ENCODE results near the gene GALNT9. TPM values are rescaled to one million over a fixed set of nuclear protein-coding genes. Genes with fewer than 3 reads are reported as not detected.

GALNT9 gene
- total RNA-seq, 1 experiment from 2014 or later: not detected

DNA sequence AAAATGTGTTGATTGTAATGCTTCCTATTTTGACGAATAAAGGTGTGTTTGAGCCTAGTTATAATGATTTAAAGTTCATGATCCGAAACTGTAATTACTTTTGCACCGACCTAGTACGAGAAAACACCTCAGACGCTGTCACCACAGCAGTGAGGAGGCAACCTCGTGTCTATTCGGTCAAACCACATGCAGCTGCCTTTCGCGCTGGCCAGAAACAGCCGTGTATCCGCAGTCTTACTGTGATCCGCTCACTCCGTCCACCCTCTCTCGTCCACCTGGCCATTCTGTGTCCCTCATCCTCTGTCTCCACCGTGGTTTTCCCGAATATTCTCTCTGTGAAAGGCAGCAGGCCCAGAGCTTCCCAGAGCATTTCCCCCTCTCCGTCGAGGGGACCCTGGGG, 118.1 kb downstream of the GALNT9 start:
- Histone ChIP-seq H3K9me3 (ENCODE audit: low read length) (no peaks in the 10 kb centered on the region), H3K4me2 (ENCODE audit: low read depth, low read length, poor library complexity, severe bottlenecking) (no peak overlapping the region), H3K9ac (ENCODE audit: low read length) (no peak overlapping the region), H3K9me2 (replicated peaks; ENCODE audit: insufficient read depth, low read length) (no peaks in the 10 kb centered on the region), H2AFZ (ENCODE audit: low read length) (no peak overlapping the region), H3K36me3 (ENCODE audit: insufficient read depth, low read length) (no peaks in the 10 kb centered on the region), H3K4me3 (ENCODE audit: low read length) (no peak overlapping the region), H3K4me1 (ENCODE audit: low read length) (no peaks in the 10 kb centered on the region), H3K79me2 (ENCODE audit: low read length) (no peaks in the 10 kb centered on the region), H3K27ac (ENCODE audit: low read length) (no peak overlapping the region), H4K20me1 (ENCODE audit: insufficient read depth, low read depth, low read length) (no peaks in the 10 kb centered on the region), H3K27me3 (ENCODE audit: low read length) (no peaks in the 10 kb centered on the region)
- DNase-seq: no peak

DNA sequence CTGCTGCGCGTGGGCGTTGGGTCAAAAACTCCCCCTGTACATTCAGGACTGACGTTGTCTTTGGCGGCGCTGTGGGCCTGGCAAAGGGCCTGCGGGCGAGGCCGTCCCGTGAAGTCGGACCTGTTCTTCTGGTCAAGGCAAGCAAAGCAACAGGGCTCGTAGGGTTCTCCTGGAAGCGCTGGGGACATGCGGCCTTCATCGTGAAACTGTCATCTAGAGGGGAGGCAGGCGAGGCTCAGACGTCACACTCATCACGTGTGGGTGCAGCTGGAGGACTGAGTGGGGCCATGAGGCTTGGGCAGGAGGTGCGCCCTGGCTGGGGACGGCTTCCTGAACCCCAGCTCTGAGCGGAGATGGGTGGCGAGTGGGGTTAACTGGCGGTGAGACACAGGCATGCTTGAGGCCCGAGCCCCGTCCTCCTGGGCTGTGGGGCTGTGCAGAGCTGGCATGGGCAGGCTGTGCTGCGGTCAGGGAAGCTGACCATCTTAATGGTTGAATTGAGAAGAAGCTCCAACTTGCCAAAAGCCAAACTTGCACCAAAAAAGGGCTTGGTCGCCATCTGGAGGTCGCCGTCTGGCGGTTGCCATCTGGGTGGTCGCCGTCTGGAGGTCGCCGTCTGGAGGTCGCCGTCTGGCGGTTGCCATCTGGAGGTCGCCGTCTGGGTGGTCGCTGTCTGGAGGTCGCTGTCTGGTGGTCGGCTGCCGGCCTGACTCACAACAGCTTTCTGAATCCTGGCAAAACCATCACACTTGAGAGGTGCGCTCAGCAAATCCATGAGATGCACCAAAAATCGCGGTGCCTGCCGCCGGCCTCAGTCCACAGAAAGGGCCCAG, 119.0 kb downstream of the GALNT9 start:
- no peaks in the 10 kb centered on the region for H3K4me1 ChIP-seq (ENCODE audit: low read length)
- H3K27me3 ChIP-seq (ENCODE audit: low read length): no peaks in the 10 kb centered on the region
- DNase-seq: no peak
- no peaks in the 10 kb centered on the region for H3K79me2 ChIP-seq (ENCODE audit: low read length)
- H3K9me3 ChIP-seq (ENCODE audit: low read length): no peaks in the 10 kb centered on the region
- H3K27ac ChIP-seq (ENCODE audit: low read length): no peak overlapping the region
- no peak overlapping the region for H3K4me2 ChIP-seq (ENCODE audit: low read depth, low read length, poor library complexity, severe bottlenecking)
- no peaks in the 10 kb centered on the region for H3K36me3 ChIP-seq (ENCODE audit: insufficient read depth, low read length)
- H3K4me3 ChIP-seq (ENCODE audit: low read length): no peak overlapping the region
- H3K9me2 ChIP-seq (replicated peaks; ENCODE audit: insufficient read depth, low read length): no peaks in the 10 kb centered on the region
- H3K9ac ChIP-seq (ENCODE audit: low read length): no peak overlapping the region
- no peaks in the 10 kb centered on the region for H4K20me1 ChIP-seq (ENCODE audit: insufficient read depth, low read depth, low read length)
- no peak overlapping the region for H2AFZ ChIP-seq (ENCODE audit: low read length)

DNA sequence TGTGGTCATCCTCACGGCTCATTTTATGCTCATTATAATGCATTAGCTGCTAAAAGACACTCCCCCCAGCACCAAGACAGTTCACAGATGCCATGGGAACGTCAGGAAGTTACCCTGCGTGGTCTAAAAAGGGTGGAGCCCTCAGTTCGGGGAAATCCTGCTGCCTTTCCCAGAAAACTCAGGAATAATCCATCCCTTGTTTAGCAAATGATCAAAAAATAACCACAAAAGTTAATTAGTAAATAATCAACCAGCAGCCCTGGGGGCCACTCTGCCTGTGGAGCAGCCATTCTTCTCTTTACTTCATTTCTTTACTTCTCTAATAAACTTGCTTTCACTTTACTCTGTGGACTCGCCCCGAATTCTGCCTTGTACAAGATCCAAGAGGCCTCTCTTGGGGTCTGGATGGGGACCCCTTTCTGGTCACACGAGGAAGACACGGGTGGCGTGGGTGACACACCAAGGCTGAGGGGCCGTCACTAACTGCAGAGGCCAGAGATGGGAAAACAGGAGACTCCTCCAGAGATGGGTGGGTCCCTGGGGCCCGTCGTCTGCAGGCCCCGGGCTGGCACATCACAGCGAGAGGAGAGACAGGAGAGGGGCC, 119.7 kb downstream of the GALNT9 start:
- no peak overlapping the region for H3K4me2 ChIP-seq (ENCODE audit: low read depth, low read length, poor library complexity, severe bottlenecking)
- H2AFZ ChIP-seq (ENCODE audit: low read length): no peak overlapping the region
- H3K79me2 ChIP-seq (ENCODE audit: low read length): no peaks in the 10 kb centered on the region
- H3K4me3 ChIP-seq (ENCODE audit: low read length): no peak overlapping the region
- no peaks in the 10 kb centered on the region for H3K9me2 ChIP-seq (replicated peaks; ENCODE audit: insufficient read depth, low read length)
- no peaks in the 10 kb centered on the region for H3K27me3 ChIP-seq (ENCODE audit: low read length)
- DNase-seq: no peak
- H4K20me1 ChIP-seq (ENCODE audit: insufficient read depth, low read depth, low read length): no peaks in the 10 kb centered on the region
- H3K9ac ChIP-seq (ENCODE audit: low read length): no peak overlapping the region
- no peaks in the 10 kb centered on the region for H3K9me3 ChIP-seq (ENCODE audit: low read length)
- H3K27ac ChIP-seq (ENCODE audit: low read length): no peak overlapping the region
- H3K36me3 ChIP-seq (ENCODE audit: insufficient read depth, low read length): no peaks in the 10 kb centered on the region
- H3K4me1 ChIP-seq (ENCODE audit: low read length): no peaks in the 10 kb centered on the region

DNA sequence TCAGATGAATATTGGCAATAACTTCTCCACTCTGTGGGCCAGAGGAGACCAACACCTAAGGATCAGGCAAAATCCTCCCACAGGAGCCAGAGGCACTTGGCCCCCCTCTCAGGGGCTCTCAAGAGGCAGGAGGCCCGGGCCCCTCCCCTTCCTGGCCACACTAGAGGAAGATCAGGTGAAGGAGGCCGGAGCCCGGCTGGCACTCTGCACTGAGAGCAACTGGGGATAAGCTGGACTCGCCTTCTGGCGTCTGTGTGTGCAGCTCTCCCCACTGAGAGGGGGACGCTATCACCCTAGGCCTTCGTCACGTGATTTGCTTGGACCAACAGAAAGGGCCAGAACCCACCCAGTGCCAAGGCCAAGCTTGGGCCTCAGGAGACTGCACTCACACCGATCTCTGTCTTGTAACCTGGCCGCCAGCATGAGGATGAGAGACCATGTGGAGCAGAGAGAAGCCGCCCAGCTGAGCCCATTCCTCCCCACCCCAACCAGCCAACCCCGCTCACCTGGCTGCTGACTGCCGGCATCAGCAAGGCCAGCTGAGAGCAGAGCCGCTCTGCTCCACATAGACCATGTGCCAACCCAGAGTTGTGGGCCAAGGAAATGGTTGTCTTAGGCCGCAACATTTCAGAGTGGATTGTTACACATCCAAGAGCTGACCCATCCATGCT, 121.1 kb downstream of the GALNT9 start:
- H3K9me3 ChIP-seq (ENCODE audit: low read length): no peaks in the 10 kb centered on the region
- H3K27me3 ChIP-seq (ENCODE audit: low read length): no peaks in the 10 kb centered on the region
- no peaks in the 10 kb centered on the region for H3K79me2 ChIP-seq (ENCODE audit: low read length)
- DNase-seq: no peak
- no peak overlapping the region for H3K4me3 ChIP-seq (ENCODE audit: low read length)
- H3K9ac ChIP-seq (ENCODE audit: low read length): no peak overlapping the region
- no peaks in the 10 kb centered on the region for H3K4me1 ChIP-seq (ENCODE audit: low read length)
- no peaks in the 10 kb centered on the region for H4K20me1 ChIP-seq (ENCODE audit: insufficient read depth, low read depth, low read length)
- no peak overlapping the region for H2AFZ ChIP-seq (ENCODE audit: low read length)
- H3K4me2 ChIP-seq (ENCODE audit: low read depth, low read length, poor library complexity, severe bottlenecking): no peak overlapping the region
- no peaks in the 10 kb centered on the region for H3K36me3 ChIP-seq (ENCODE audit: insufficient read depth, low read length)
- no peak overlapping the region for H3K27ac ChIP-seq (ENCODE audit: low read length)
- no peaks in the 10 kb centered on the region for H3K9me2 ChIP-seq (replicated peaks; ENCODE audit: insufficient read depth, low read length)

DNA sequence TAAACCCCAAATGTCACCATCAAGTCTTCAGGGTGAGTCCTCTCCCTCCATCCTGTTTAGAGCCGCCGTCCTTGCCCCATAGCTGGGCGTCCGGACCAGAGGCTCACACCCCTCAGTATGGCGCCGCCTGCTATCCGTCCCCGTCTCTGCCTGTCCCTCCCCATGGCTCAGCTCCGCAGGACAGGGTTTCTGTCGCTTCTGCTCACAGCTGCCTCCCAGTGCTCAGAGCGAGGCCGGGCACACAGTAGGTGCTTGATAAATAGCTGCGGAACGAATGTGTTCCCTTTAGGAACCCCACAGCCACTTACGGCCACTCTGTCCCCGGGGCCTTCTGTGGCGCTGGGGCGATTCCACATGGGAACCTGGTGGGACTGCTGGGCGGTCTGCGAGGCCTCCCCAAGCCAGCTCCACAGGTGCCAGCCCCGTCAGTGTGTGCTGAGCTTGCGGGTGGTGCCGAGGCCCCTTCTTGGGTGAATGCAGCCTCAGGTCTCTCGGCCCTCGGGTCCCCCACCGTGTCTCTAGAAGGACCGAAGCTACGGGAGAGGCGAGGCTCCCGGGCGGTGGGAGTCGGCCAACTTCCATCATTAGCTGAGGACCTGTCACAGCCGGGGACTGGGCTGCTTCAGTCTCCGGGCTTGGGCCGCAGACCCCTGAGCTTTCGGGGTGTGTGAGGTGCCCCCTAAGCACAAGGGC, 122.2 kb downstream of the GALNT9 start:
- H3K36me3 ChIP-seq (ENCODE audit: insufficient read depth, low read length): no peaks in the 10 kb centered on the region
- no peak overlapping the region for H3K4me2 ChIP-seq (ENCODE audit: low read depth, low read length, poor library complexity, severe bottlenecking)
- H2AFZ ChIP-seq (ENCODE audit: low read length): no peak overlapping the region
- no peaks in the 10 kb centered on the region for H4K20me1 ChIP-seq (ENCODE audit: insufficient read depth, low read depth, low read length)
- H3K27me3 ChIP-seq (ENCODE audit: low read length): no peaks in the 10 kb centered on the region
- no peaks in the 10 kb centered on the region for H3K4me1 ChIP-seq (ENCODE audit: low read length)
- no peak overlapping the region for H3K27ac ChIP-seq (ENCODE audit: low read length)
- DNase-seq: no peak
- no peaks in the 10 kb centered on the region for H3K79me2 ChIP-seq (ENCODE audit: low read length)
- H3K9me3 ChIP-seq (ENCODE audit: low read length): no peaks in the 10 kb centered on the region
- no peaks in the 10 kb centered on the region for H3K9me2 ChIP-seq (replicated peaks; ENCODE audit: insufficient read depth, low read length)
- no peak overlapping the region for H3K4me3 ChIP-seq (ENCODE audit: low read length)
- H3K9ac ChIP-seq (ENCODE audit: low read length): no peak overlapping the region

DNA sequence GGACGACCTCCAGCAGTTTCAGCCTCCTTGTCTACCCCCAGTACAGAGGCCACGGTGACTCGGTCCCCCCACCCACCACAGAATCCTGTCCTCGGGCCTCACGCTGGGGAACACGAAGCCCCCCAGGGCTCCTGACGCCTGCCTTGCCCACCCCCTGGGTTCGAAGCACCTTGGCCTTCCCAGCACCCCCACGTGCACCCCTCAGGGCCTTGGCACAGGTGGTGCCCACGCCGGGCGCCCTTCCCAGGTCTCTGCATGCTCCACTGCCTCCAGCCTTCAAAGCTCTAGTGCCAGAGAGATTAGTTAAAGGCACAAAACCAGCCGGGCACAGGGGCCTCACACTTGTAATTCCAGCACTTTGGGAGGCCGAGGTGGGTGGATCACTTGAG, 123.3 kb downstream of the GALNT9 start:
- Histone ChIP-seq H3K27me3 (ENCODE audit: low read length) (no peaks in the 10 kb centered on the region), H3K4me1 (ENCODE audit: low read length) (no peaks in the 10 kb centered on the region), H2AFZ (ENCODE audit: low read length) (no peak overlapping the region), H3K9me3 (ENCODE audit: low read length) (no peaks in the 10 kb centered on the region), H3K4me3 (ENCODE audit: low read length) (no peak overlapping the region), H3K4me2 (ENCODE audit: low read depth, low read length, poor library complexity, severe bottlenecking) (no peak overlapping the region), H3K27ac (ENCODE audit: low read length) (no peak overlapping the region), H4K20me1 (ENCODE audit: insufficient read depth, low read depth, low read length) (no peaks in the 10 kb centered on the region; the same call in 1 of the 2 replicates), H3K79me2 (ENCODE audit: low read length) (no peaks in the 10 kb centered on the region), H3K9ac (ENCODE audit: low read length) (no peak overlapping the region), H3K9me2 (replicated peaks; ENCODE audit: insufficient read depth, low read length) (no peaks in the 10 kb centered on the region), H3K36me3 (ENCODE audit: insufficient read depth, low read length) (no peaks in the 10 kb centered on the region)
- DNase-seq: no peak

DNA sequence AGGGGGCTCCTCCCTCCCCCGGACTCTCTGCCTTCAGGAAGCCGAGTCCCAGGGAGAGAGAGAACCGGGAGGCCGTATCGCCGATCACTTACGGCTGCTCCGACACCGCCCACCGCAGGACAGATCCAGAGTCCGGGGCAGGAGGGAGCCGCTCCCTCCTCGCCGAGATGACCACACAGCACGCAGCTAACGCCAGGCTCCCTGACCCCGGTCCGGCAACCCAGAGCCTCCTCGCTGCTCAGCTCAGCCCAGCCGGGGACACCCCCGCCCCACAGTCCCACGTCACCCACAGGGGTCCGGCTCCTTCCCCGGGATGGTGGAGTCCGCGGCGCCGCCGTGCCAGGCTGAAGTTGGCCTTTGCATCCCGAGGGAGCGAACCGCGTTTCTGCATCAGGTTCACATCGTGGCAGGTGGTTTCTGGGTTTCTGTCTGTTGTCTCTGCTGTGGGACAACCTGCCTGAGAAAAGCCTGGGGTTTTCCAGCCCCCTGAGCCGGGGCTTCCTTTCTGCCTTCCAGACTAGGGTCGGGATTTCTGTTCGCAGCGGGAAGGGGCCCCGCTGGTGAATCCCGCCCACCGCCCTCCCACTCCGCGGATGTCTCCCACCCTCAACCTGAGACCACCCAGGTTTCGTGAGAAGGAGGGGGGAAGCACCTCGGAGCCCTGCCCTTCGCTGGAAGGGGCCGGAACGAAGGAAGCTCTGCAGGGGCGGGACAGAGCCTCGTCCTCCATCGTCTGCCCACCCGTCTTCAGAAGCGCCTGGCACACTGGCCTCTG, 123.9 kb downstream of the GALNT9 start:
- Histone ChIP-seq H3K9me2 (replicated peaks; ENCODE audit: insufficient read depth, low read length) (no peaks in the 10 kb centered on the region), H3K4me2 (ENCODE audit: low read depth, low read length, poor library complexity, severe bottlenecking) (no peak overlapping the region), H2AFZ (ENCODE audit: low read length) (no peak overlapping the region), H3K9ac (ENCODE audit: low read length) (no peak overlapping the region), H3K4me3 (ENCODE audit: low read length) (no peak overlapping the region), H3K27me3 (ENCODE audit: low read length) (no peaks in the 10 kb centered on the region), H3K36me3 (ENCODE audit: insufficient read depth, low read length) (no peaks in the 10 kb centered on the region), H3K4me1 (ENCODE audit: low read length) (no peaks in the 10 kb centered on the region), H3K79me2 (ENCODE audit: low read length) (no peaks in the 10 kb centered on the region), H3K9me3 (ENCODE audit: low read length) (no peaks in the 10 kb centered on the region), H3K27ac (ENCODE audit: low read length) (no peak overlapping the region), H4K20me1 (ENCODE audit: insufficient read depth, low read depth, low read length) (no peaks in the 10 kb centered on the region; the same call in 1 of the 2 replicates)
- DNase-seq: no peak
